HepG2 (cell line): ENCODE data around the gene LTB4R. TPM values are rescaled to one million over a fixed set of nuclear protein-coding genes. Genes with fewer than 3 reads are reported as not detected.

Experiments used
- CHCHD3 ChIP-seq: sonication (generic); formaldehyde crosslinking; IDR thresholded peaks from 2 replicates; pipeline ENCODE4 v1.8.0; 2022; ENCODE audit warnings: mild to moderate bottlenecking, missing genetic modification reagents, moderate library complexity
- EED ChIP-seq: sonication (generic); formaldehyde crosslinking; IDR thresholded peaks from 2 replicates; pipeline ENCODE4 v1.5.0; 2020; ENCODE audit warnings: mild to moderate bottlenecking, missing genetic modification reagents
- FOXK2 ChIP-seq: fragments of 450-650 bp; IDR thresholded peaks from 2 replicates; pipeline ENCODE4 v1.6.1; 2016
- GLMP ChIP-seq: sonication (generic); formaldehyde crosslinking; IDR thresholded peaks from 2 replicates; pipeline ENCODE4 v1.9.0; 2021; ENCODE audit warnings: missing genetic modification reagents, mild to moderate bottlenecking, borderline replicate concordance
- KLF11 ChIP-seq: IDR thresholded peaks from 2 replicates; pipeline ENCODE4 v1.6.1; 2016; ENCODE audit warnings: missing compliant biosample characterization
- NR1H2 ChIP-seq: sonication (generic); formaldehyde crosslinking; IDR thresholded peaks from 2 replicates; pipeline ENCODE4 v1.8.1; 2022; ENCODE audit warnings: low read depth, missing genetic modification reagents, borderline replicate concordance
- PATZ1 ChIP-seq: sonication (generic); formaldehyde crosslinking; IDR thresholded peaks from 2 replicates; pipeline ENCODE4 v1.4.0; 2020; ENCODE audit warnings: missing genetic modification reagents
- SRSF4 ChIP-seq: fragments of 200-400 bp; formaldehyde crosslinking; IDR thresholded peaks from one replicate; pipeline ENCODE4 v1.6.1; 2018; ENCODE audit warnings: mild to moderate bottlenecking, low read depth, low read length, moderate library complexity; ENCODE audit not compliant: poor library complexity, severe bottlenecking
- SUZ12 ChIP-seq: fragments of 150-350 bp; IDR thresholded peaks from 2 replicates; pipeline ENCODE4 v1.6.1; 2014; ENCODE audit warnings: low read depth, low read length
- THAP7 ChIP-seq: sonication (generic); formaldehyde crosslinking; IDR thresholded peaks from 2 replicates; pipeline ENCODE4 v1.8.1; 2023; ENCODE audit warnings: mild to moderate bottlenecking, missing genetic modification reagents
- U2AF2 ChIP-seq: fragments of 200-400 bp; formaldehyde crosslinking; IDR thresholded peaks from 2 replicates; pipeline ENCODE4 v1.6.1; 2017; ENCODE audit warnings: low read depth, mild to moderate bottlenecking, low read length
- ZBTB2 ChIP-seq: sonication (generic); formaldehyde crosslinking; IDR thresholded peaks from 2 replicates; pipeline ENCODE4 v1.8.0; 2022; ENCODE audit warnings: low read depth, missing genetic modification reagents
- ZBTB37 ChIP-seq: sonication (generic); formaldehyde crosslinking; IDR thresholded peaks from 2 replicates; pipeline ENCODE4 v1.4.0; 2020; ENCODE audit warnings: mild to moderate bottlenecking, missing genetic modification reagents
- ZBTB39 ChIP-seq: sonication (generic); formaldehyde crosslinking; IDR thresholded peaks from 2 replicates; pipeline ENCODE4 v1.5.0; 2020; ENCODE audit warnings: missing genetic modification reagents
- ZNF232 ChIP-seq: sonication (generic); formaldehyde crosslinking; IDR thresholded peaks from 2 replicates; pipeline ENCODE4 v1.4.0; 2020; ENCODE audit warnings: missing genetic modification reagents, borderline replicate concordance
- ZNF44 ChIP-seq: sonication (generic); formaldehyde crosslinking; IDR thresholded peaks from 2 replicates; pipeline ENCODE4 v1.5.1; 2020; ENCODE audit warnings: mild to moderate bottlenecking, missing genetic modification reagents
- ZNF513 ChIP-seq: sonication (generic); formaldehyde crosslinking; conservative IDR thresholded peaks from 2 replicates; pipeline ENCODE4 v1.5.0; 2020; ENCODE audit warnings: missing genetic modification reagents
- ZNF879 ChIP-seq: sonication (generic); formaldehyde crosslinking; IDR thresholded peaks from 2 replicates; pipeline ENCODE4 v1.8.1; 2023; ENCODE audit warnings: missing genetic modification reagents
- polyA plus RNA-seq, 8 experiments: library from polyadenylated mRNA; depleted of rRNA in 3 of 8; stranded (reverse) in 7 of 8; unstranded in 1 of 8; fragments of >200 nt; fragmentation: Illumina TruSeq in 4 of 8; extraction: Trizol in 4 of 8; gene quantifications; 2 replicates each; pipeline versions ENCODE4 v1.2.1 to v1.2.3, GENCODE V29; 2011 to 2016; ENCODE audit warnings: low read depth in 4 of 8, missing spikeins in 1 of 8, mixed read lengths in 1 of 8; ENCODE audit not compliant: insufficient read depth in 1 of 8
- total RNA-seq, 5 experiments: library from RNA; depleted of rRNA; stranded (reverse); fragments of >200 nt; fragmentation: Illumina TruSeq; extraction: Trizol; gene quantifications; 2 replicates each; pipeline ENCODE4 v1.2.3, GENCODE V29; 2016; ENCODE audit warnings: low read depth in 1 of 5

Gene LTB4R
- total and polyA plus RNA-seq, 2 of the 13 experiments (the other 11 are each of a cell fraction or from before 2014, with no cell fraction given), result 3.2 to 8.2 TPM

GRCh38 chr14:24308342-24309124, 2.8 kb upstream of the LTB4R start (continued):
- TF ChIP-seq NR1H2 (CRISPR knock-in tag) (no peak), U2AF2 (no peak), ZBTB39 (CRISPR knock-in tag) (no peak), FOXK2 (no peak), ZNF879 (CRISPR knock-in tag) (peak; percentile 65; the same call in 1 of the 2 replicates), GLMP (no peak), ZNF513 (CRISPR knock-in tag) (0 out of 2 replicates have a peak, but pooled peaks have one; percentile 66), PATZ1 (CRISPR knock-in tag) (no peak), THAP7 (CRISPR knock-in tag) (peak; percentile 69; the same call in 1 of the 2 replicates), ZBTB2 (CRISPR knock-in tag) (no peak), ZNF44 (CRISPR knock-in tag) (no peak), KLF11 (0 out of 2 replicates have a peak, but pooled peaks have one; percentile 7), CHCHD3 (peak; percentile 54; the same call in 1 of the 2 replicates), ZNF232 (CRISPR knock-in tag) (0 out of 2 replicates have a peak, but pooled peaks have one; percentile 16), SRSF4 (no peak), SUZ12 (peak; percentile 25; the same call in 1 of the 2 replicates), ZBTB37 (CRISPR knock-in tag) (no peak), EED (no peak)
